ENCODE measurements around the gene HS6ST2.

DNA sequence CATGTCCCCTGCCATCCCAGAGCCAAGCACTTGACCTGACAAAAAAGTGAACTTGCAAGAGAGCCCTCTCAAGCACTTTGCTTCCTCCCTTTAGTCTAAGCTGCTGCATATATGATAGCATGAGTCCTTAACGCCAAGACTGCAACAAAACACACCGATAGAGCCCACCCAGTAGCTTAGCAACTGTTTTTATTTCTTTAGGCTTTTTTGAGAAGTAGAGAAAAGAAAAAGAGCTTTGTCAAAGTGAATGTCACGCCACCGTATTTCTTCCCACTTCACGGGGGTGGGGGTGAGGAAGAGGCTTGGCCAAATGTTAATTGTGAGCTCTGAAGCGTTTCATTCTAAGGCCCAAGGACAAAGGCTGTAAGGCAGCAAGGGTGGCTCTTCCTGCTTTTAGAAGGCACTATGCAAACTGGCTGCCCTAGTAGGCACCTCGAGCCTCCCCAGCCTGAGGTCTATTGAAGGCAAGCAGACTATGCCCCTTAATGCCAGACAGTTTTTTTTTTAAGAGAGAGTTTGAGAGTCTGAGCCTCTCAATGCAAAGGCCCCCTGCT is 138.6 kb downstream of the HS6ST2 start:
- TF ChIP-seq CTCF (IDR thresholded peaks at IDR 0.05), result no peak
- no peak for TF ChIP-seq EP300 (IDR thresholded peaks at IDR 0.05; ENCODE audit: low read depth)
